ENCODE measurements around the gene GBE1. TPM values are rescaled to one million over a fixed set of nuclear protein-coding genes. Genes with fewer than 3 reads are reported as not detected.

Gene GBE1
- total RNA-seq, 2 donors from 2014 or later: 8.4 to 12.3 TPM

DNA sequence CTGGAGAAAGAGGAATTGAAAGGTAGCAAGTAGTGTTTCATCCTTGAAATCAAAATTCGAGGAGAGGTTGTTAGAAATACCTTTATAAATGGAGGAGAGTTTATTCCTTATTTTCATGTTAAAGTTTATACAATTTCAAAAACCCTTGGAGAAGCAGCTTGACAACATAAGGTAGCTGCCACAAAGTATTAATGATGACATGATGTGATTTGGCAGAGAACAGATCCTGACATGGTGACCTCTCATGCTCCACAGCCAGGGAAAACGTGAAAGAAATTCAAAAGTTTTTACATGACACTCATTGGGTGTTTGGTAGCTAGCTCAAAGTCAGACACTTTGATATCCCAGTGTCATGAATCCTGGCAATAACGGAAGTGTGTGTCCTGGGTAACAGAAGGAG lies 320.8 kb downstream of the GBE1 start:
- TF ChIP-seq, protein P1, sequence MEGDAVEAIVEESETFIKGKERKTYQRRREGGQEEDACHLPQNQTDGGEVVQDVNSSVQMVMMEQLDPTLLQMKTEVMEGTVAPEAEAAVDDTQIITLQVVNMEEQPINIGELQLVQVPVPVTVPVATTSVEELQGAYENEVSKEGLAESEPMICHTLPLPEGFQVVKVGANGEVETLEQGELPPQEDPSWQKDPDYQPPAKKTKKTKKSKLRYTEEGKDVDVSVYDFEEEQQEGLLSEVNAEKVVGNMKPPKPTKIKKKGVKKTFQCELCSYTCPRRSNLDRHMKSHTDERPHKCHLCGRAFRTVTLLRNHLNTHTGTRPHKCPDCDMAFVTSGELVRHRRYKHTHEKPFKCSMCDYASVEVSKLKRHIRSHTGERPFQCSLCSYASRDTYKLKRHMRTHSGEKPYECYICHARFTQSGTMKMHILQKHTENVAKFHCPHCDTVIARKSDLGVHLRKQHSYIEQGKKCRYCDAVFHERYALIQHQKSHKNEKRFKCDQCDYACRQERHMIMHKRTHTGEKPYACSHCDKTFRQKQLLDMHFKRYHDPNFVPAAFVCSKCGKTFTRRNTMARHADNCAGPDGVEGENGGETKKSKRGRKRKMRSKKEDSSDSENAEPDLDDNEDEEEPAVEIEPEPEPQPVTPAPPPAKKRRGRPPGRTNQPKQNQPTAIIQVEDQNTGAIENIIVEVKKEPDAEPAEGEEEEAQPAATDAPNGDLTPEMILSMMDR (conservative IDR thresholded peaks at IDR 0.05): no peak
- Histone ChIP-seq H3K27ac (ENCODE audit: low read depth, low read length) (no peak overlapping the region), H3K4me3 (ENCODE audit: low read length) (no peak overlapping the region), H3K27me3 (ENCODE audit: control insufficient read depth, insufficient read depth, low read length, poor library complexity, severe bottlenecking) (no peaks in the 10 kb centered on the region), H3K4me1 (ENCODE audit: control insufficient read depth, insufficient read depth, low read length) (no peaks in the 10 kb centered on the region), H3K36me3 (ENCODE audit: control insufficient read depth, insufficient read depth, low read length) (no peaks in the 10 kb centered on the region), H3K9ac (ENCODE audit: extremely low read depth, low read length, poor library complexity, severe bottlenecking) (no peak overlapping the region), H3K9me3 (ENCODE audit: control insufficient read depth, low read length) (no peaks in the 10 kb centered on the region)
- WGBS, 2 experiments (ENCODE audit: insufficient coverage in 1 of 2, insufficient read length in 1 of 2): 86 to 100% methylated on average over 1 to 3 of the region's 3 CpGs
- H3K27me3 Mint-ChIP-seq (ENCODE audit: insufficient read depth): no peaks in the 10 kb centered on the region
- DNase-seq: no peak
- no peaks in the 10 kb centered on the region for H3K36me3 Mint-ChIP-seq (ENCODE audit: low read depth)
- no peak overlapping the region for H3K27ac Mint-ChIP-seq
- H3K9me3 Mint-ChIP-seq: no peaks in the 10 kb centered on the region
- H3K4me3 Mint-ChIP-seq: no peak overlapping the region
- H3K4me1 Mint-ChIP-seq: peaks cover 31% of the 10 kb centered on the region

Measured in endodermal cell (in vitro differentiated cells).